Measurements from ENCODE around the gene PZP.

DNA sequence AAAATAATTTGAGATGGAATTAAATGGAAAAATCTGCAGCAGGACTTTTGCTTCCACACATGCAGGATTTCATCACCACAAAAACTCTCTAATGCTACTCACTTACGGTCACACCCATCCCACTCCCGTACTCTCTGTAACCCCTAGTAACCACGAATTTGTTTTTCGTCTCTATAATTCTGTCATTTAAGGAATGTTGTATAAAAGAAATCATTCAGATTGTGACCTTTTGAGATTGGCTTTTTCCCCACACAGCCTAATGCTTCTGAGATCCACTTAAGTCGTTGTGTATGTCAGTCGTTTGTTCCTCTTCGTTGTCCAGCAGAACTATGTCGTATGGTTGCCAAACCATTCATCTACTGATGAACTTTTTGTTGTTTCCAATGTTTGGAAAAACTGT, 19.8 kb upstream of the PZP start:
- TF ChIP-seq, protein P1, sequence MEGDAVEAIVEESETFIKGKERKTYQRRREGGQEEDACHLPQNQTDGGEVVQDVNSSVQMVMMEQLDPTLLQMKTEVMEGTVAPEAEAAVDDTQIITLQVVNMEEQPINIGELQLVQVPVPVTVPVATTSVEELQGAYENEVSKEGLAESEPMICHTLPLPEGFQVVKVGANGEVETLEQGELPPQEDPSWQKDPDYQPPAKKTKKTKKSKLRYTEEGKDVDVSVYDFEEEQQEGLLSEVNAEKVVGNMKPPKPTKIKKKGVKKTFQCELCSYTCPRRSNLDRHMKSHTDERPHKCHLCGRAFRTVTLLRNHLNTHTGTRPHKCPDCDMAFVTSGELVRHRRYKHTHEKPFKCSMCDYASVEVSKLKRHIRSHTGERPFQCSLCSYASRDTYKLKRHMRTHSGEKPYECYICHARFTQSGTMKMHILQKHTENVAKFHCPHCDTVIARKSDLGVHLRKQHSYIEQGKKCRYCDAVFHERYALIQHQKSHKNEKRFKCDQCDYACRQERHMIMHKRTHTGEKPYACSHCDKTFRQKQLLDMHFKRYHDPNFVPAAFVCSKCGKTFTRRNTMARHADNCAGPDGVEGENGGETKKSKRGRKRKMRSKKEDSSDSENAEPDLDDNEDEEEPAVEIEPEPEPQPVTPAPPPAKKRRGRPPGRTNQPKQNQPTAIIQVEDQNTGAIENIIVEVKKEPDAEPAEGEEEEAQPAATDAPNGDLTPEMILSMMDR (IDR thresholded peaks at IDR 0.05; ENCODE audit: insufficient read depth, low read length): no peak
- TF ChIP-seq, protein P2, sequence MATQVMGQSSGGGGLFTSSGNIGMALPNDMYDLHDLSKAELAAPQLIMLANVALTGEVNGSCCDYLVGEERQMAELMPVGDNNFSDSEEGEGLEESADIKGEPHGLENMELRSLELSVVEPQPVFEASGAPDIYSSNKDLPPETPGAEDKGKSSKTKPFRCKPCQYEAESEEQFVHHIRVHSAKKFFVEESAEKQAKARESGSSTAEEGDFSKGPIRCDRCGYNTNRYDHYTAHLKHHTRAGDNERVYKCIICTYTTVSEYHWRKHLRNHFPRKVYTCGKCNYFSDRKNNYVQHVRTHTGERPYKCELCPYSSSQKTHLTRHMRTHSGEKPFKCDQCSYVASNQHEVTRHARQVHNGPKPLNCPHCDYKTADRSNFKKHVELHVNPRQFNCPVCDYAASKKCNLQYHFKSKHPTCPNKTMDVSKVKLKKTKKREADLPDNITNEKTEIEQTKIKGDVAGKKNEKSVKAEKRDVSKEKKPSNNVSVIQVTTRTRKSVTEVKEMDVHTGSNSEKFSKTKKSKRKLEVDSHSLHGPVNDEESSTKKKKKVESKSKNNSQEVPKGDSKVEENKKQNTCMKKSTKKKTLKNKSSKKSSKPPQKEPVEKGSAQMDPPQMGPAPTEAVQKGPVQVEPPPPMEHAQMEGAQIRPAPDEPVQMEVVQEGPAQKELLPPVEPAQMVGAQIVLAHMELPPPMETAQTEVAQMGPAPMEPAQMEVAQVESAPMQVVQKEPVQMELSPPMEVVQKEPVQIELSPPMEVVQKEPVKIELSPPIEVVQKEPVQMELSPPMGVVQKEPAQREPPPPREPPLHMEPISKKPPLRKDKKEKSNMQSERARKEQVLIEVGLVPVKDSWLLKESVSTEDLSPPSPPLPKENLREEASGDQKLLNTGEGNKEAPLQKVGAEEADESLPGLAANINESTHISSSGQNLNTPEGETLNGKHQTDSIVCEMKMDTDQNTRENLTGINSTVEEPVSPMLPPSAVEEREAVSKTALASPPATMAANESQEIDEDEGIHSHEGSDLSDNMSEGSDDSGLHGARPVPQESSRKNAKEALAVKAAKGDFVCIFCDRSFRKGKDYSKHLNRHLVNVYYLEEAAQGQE (IDR thresholded peaks at IDR 0.05; ENCODE audit: insufficient replicate concordance, low read depth): no peak
